HL-60 (cell line): ENCODE data around the gene ZSWIM8.
"Not testable (repeated sequence)": the region's sequence is repeated elsewhere in the genome, so short reads cannot be mapped to it uniquely, and the experiment has no call there.

Experiments used
- DNase-seq, 2 experiments: peaks; one replicate each; pipeline ENCODE4 v3.0.0-alpha.2; 2010 to 2020; ENCODE audit warnings: low read depth in 1 of 2, low spot score in 1 of 2
- H3K27ac ChIP-seq: fragments of 250-450 bp; sonication (Bioruptor Pico); replicated peaks from 2 replicates; pipeline ENCODE4 v1.5.1; 2020; ENCODE audit warnings: mild to moderate bottlenecking, moderate library complexity
- H3K27me3 ChIP-seq: fragments of 250-450 bp; sonication (Bioruptor Pico); 2 replicates; pipeline ENCODE4 v1.5.1; 2021; ENCODE audit warnings: mild to moderate bottlenecking, moderate library complexity; ENCODE audit not compliant: insufficient read depth, poor library complexity, severe bottlenecking
- H3K4me3 ChIP-seq: replicated peaks from 2 replicates; pipeline ENCODE4 v1.5.1; 2011; ENCODE audit warnings: mild to moderate bottlenecking, control low read depth, low read length; ENCODE audit not compliant: insufficient read depth
- CTCF ChIP-seq: IDR thresholded peaks from one replicate; pipeline ENCODE4 v1.5.1; 2011; ENCODE audit warnings: low read length, control low read depth, inconsistent platforms; ENCODE audit not compliant: insufficient read depth
- GABPA ChIP-seq: IDR thresholded peaks from 2 replicates; pipeline ENCODE4 v1.6.1; 2012; ENCODE audit warnings: low read depth
- POLR2AphosphoS5 ChIP-seq: IDR thresholded peaks from 2 replicates; pipeline ENCODE4 v1.6.1; 2012; ENCODE audit warnings: low read depth
- REST ChIP-seq: IDR thresholded peaks from 2 replicates; pipeline ENCODE4 v1.6.1; 2012; ENCODE audit warnings: low read depth; ENCODE audit not compliant: insufficient replicate concordance
- SPI1 ChIP-seq: IDR thresholded peaks from 2 replicates; pipeline ENCODE4 v1.6.1; 2012; ENCODE audit warnings: low read depth, mild to moderate bottlenecking, borderline replicate concordance

The ZSWIM8 gene

GRCh38 chr10:73828161-73828560 is 42.8 kb downstream of the ZSWIM8 start:
- Histone ChIP-seq H3K27ac (no peak overlapping the region), H3K27me3 (no peaks in the 10 kb centered on the region), H3K4me3 (no peak overlapping the region)
- TF ChIP-seq CTCF = no peak
- no peak for DNase-seq

GRCh38 chr10:73829090-73829489 is 43.7 kb downstream of the ZSWIM8 start:
- H3K27me3 ChIP-seq, H3K4me3 ChIP-seq, DNase-seq, H3K27ac ChIP-seq: not testable (repeated sequence)

GRCh38 chr10:73836427-73836980 is 51.1 kb downstream of the ZSWIM8 start:
- TF ChIP-seq POLR2AphosphoS5 (no peak), REST (no peak), GABPA (no peak), CTCF (no peak), SPI1 (no peak)
- H3K27ac ChIP-seq = no peak overlapping the region
- no peak for DNase-seq
- no peaks in the 10 kb centered on the region for H3K27me3 ChIP-seq
- no peak overlapping the region for H3K4me3 ChIP-seq

- no peak for DNase-seq
- no peak overlapping the region for H3K4me3 ChIP-seq
- no peaks in the 10 kb centered on the region for H3K27me3 ChIP-seq
- H3K27ac ChIP-seq = no peak overlapping the region
- TF ChIP-seq CTCF (no peak), REST (no peak), POLR2AphosphoS5 (no peak), GABPA (no peak), SPI1 (no peak)
These were observed 51.7 kb downstream of the ZSWIM8 start for GRCh38 chr10:73837072-73837471.
